Measurements from ENCODE around the gene PPP1R14D.

The PPP1R14D gene

DNA sequence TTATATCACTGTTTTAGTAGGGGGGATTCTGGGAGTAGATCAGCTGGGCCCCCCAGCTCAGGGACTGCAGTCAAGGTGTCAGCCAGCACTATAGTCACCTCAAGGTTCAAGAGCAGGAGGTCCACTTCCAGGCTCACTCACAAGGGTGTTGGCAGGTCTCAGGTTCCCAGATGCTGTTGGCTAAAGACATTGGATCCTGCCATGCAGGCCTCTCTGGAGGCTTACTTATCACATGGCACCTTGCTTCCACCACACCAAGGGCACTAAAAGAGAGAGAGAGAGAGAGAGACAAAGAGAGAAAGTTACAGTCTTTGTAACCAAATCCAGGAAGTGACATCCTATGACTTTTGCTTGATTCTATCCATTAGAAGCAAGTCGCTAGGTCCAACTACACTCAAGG lies 7.5 kb upstream of the PPP1R14D start:
- Histone ChIP-seq H3K4me1 (ENCODE audit: control insufficient read depth, insufficient read depth, low read length, unreplicated experiment) (peaks cover 6% of the 10 kb centered on the region), H3K79me2 (ENCODE audit: control insufficient read depth, insufficient read depth, low read length, unreplicated experiment) (no peaks in the 10 kb centered on the region), H3K27me3 (ENCODE audit: insufficient read depth, low read length) (no peaks in the 10 kb centered on the region), H3K27ac (ENCODE audit: low read depth, low read length) (no peak overlapping the region), H2AFZ (ENCODE audit: low read length, unreplicated experiment) (no peak overlapping the region), H3K4me3 (ENCODE audit: low read depth, low read length) (no peak overlapping the region), H3K36me3 (ENCODE audit: insufficient read depth, low read length) (no peaks in the 10 kb centered on the region)

DNA sequence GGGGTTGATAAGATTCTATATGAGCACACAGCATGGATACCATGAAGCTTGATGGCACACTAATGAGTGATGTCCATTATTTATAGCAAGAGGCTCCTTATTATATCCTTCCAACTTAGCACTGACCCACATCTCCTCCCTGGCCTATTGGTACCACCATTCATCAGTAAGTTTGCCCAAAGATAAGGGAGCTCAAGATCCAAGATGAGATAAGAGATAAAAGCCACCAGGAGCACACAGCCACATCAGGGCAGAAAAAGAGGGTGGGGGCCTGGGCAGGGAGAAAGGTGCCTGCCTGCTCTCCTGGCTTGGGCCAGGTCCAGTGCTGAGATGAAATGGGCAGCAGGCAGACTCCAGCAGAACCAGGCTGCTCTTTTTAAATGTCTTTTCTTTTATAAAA lies 4.4 kb upstream of the PPP1R14D start:
- H3K4me3 ChIP-seq (ENCODE audit: low read depth, low read length) = no peak overlapping the region
- H3K27ac ChIP-seq (ENCODE audit: low read depth, low read length) = no peak overlapping the region
- no peaks in the 10 kb centered on the region for H3K79me2 ChIP-seq (ENCODE audit: control insufficient read depth, insufficient read depth, low read length, unreplicated experiment)
- H2AFZ ChIP-seq (ENCODE audit: low read length, unreplicated experiment) = no peak overlapping the region
- H3K36me3 ChIP-seq (ENCODE audit: insufficient read depth, low read length) = no peaks in the 10 kb centered on the region
- H3K4me1 ChIP-seq (ENCODE audit: control insufficient read depth, insufficient read depth, low read length, unreplicated experiment) = peaks cover 6% of the 10 kb centered on the region
- H3K27me3 ChIP-seq (ENCODE audit: insufficient read depth, low read length) = no peaks in the 10 kb centered on the region

DNA sequence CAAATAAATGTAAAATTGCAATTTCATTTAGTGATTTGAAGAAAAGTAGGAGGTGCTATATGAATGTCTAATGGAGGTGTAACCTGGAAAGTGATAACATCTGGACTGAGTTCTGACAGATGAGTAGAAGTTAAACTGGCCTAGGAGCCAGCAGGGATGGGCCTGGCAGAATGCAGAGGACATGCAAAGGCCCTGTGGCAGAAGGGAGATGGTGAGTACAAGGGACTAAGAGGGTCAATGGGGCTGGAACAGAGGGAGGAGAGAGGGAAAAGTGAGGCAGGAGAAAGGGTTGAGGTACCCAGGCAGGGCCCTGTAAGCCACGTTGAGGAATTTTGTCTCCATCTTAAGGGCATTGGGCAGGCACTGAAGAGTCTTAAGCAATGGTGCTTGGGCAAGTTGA lies 3.4 kb upstream of the PPP1R14D start:
- Histone ChIP-seq H3K27me3 (ENCODE audit: insufficient read depth, low read length) (no peaks in the 10 kb centered on the region), H3K36me3 (ENCODE audit: insufficient read depth, low read length) (no peaks in the 10 kb centered on the region), H3K4me3 (ENCODE audit: low read depth, low read length) (no peak overlapping the region), H3K79me2 (ENCODE audit: control insufficient read depth, insufficient read depth, low read length, unreplicated experiment) (no peaks in the 10 kb centered on the region), H2AFZ (ENCODE audit: low read length, unreplicated experiment) (no peak overlapping the region), H3K4me1 (ENCODE audit: control insufficient read depth, insufficient read depth, low read length, unreplicated experiment) (peaks cover 6% of the 10 kb centered on the region), H3K27ac (ENCODE audit: low read depth, low read length) (no peak overlapping the region)

DNA sequence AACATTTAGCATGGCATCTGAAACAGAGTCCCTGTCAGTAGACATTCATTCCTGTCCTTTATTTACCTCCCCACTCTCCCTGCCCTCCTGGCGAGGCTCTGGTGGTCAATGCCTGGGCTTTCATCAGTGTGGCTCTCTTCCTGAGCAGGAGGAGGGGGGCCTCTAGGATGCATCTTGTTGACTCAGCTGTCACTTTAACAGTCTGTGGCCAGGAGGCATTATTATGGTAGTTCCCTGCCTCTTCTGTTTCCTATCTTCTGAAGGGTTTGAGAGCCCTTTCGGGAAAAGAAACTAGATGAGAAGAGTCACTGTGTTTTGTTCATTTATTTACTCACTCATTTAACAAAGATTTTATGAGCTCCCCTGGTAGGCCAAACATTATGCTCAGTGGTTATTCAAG lies 2.4 kb upstream of the PPP1R14D start:
- peaks cover 6% of the 10 kb centered on the region for H3K4me1 ChIP-seq (ENCODE audit: control insufficient read depth, insufficient read depth, low read length, unreplicated experiment)
- no peaks in the 10 kb centered on the region for H3K79me2 ChIP-seq (ENCODE audit: control insufficient read depth, insufficient read depth, low read length, unreplicated experiment)
- H3K4me3 ChIP-seq (ENCODE audit: low read depth, low read length) = no peak overlapping the region
- H2AFZ ChIP-seq (ENCODE audit: low read length, unreplicated experiment) = peak overlapping the region; percentile 5
- no peaks in the 10 kb centered on the region for H3K36me3 ChIP-seq (ENCODE audit: insufficient read depth, low read length)
- no peaks in the 10 kb centered on the region for H3K27me3 ChIP-seq (ENCODE audit: insufficient read depth, low read length)
- H3K27ac ChIP-seq (ENCODE audit: low read depth, low read length) = no peak overlapping the region

DNA sequence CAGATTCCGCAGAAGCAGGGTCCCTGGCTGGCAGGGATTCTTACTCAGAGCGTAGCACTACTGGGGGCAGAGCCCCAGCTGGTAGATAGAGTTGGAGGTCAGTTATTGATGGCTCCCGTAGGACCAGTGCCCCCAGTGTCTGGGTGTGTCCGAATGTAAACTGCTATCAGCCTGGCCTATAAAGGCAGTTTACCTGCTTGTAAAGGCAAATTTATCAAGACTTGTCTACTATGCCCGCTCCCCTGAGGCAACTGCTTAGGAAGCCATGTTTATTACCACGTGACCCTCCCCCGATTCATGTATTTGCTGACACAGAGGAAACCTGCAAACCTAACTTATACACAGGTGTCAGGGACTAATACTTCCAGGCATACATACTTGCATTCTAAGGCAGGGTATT lies 607 bp upstream of the PPP1R14D start:
- no peaks in the 10 kb centered on the region for H3K4me1 ChIP-seq (ENCODE audit: control insufficient read depth, insufficient read depth, low read length, unreplicated experiment)
- no peaks in the 10 kb centered on the region for H3K36me3 ChIP-seq (ENCODE audit: insufficient read depth, low read length)

DNA sequence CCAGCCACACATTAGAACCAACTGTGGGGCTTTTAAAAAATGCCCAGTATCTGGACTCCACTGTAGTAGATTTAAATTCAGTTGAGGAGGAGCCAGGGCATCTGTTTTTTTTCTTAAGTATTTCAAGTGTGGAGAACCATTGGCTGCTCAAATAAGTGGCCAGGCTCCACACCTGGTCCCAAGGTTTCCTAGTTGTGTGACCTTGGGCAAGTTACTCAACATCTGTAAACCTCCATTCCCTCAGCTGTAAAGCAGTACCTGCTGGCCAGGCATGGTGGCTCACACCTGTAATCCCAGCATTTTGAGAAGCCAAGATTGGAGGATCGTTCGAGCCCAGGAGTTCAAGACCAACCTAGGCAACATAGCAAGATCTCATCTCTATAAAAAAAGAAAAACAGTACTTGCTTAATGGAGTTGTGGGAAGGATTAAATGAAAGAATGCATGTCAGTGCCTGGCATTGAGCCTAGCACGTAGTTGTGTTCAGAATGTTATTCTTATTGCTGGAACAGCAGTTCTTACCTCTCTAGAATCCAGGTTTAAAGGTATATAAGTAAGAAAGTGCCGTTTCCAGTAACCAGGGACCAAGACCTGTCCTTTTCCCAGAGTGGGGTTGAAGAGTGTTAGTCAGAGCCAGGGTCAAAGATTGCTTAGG lies 2.0 kb downstream of the PPP1R14D start:
- no peaks in the 10 kb centered on the region for H3K4me1 ChIP-seq (ENCODE audit: control insufficient read depth, insufficient read depth, low read length, unreplicated experiment)
- no peaks in the 10 kb centered on the region for H3K79me2 ChIP-seq (ENCODE audit: control insufficient read depth, insufficient read depth, low read length, unreplicated experiment)
- no peak overlapping the region for H2AFZ ChIP-seq (ENCODE audit: low read length, unreplicated experiment)
- H3K36me3 ChIP-seq (ENCODE audit: insufficient read depth, low read length) = no peaks in the 10 kb centered on the region
- H3K4me3 ChIP-seq (ENCODE audit: low read depth, low read length) = no peak overlapping the region
- no peak overlapping the region for H3K27ac ChIP-seq (ENCODE audit: low read depth, low read length)
- no peaks in the 10 kb centered on the region for H3K27me3 ChIP-seq (ENCODE audit: insufficient read depth, low read length)

More for the DNA sequence above, 607 bp upstream of the PPP1R14D start:
- H3K27me3 ChIP-seq (ENCODE audit: insufficient read depth, low read length) = no peaks in the 10 kb centered on the region
- H3K27ac ChIP-seq (ENCODE audit: low read depth, low read length) = no peak overlapping the region
- no peaks in the 10 kb centered on the region for H3K79me2 ChIP-seq (ENCODE audit: control insufficient read depth, insufficient read depth, low read length, unreplicated experiment)
- H2AFZ ChIP-seq (ENCODE audit: low read length, unreplicated experiment) = no peak overlapping the region
- H3K4me3 ChIP-seq (ENCODE audit: low read depth, low read length) = no peak overlapping the region

DNA sequence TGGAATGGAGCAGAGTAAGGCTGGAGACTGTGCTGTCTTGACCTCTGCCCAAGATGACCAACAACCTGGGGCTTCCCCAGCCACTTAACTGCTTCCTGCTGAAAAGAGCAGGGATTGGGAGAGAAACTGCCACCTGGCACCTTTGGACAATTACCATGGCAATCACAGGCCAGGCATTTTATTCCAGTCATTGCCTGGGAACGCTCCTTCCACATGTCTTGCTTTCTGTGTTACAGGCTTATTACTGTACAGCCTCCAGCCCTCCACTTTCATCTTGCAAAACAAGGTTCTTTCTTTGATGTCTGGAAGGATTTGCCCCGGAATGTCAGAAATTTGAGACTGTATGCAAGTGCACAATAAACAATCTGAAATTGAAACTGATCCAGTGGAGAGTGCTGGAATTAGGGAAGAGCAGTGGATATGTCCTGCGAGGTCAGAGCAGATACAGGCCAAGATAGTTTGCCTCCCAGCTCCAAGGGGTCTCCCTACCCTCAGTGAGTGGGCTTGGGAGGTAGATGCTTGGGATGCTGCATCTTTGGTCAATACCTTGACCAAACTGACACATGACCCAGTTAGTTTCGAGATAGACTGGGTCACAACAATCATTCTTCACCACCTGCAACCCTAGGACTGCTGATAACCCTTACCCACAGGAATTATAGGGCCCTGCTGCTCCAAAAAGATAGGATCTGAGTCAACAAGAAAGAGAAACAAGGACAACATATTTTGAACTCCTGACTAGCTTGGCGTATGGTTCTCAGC lies 2.7 kb downstream of the PPP1R14D start:
- no peaks in the 10 kb centered on the region for H3K4me1 ChIP-seq (ENCODE audit: control insufficient read depth, insufficient read depth, low read length, unreplicated experiment)
- H3K4me3 ChIP-seq (ENCODE audit: low read depth, low read length) = no peak overlapping the region
- no peaks in the 10 kb centered on the region for H3K36me3 ChIP-seq (ENCODE audit: insufficient read depth, low read length)
- no peaks in the 10 kb centered on the region for H3K79me2 ChIP-seq (ENCODE audit: control insufficient read depth, insufficient read depth, low read length, unreplicated experiment)
- H3K27ac ChIP-seq (ENCODE audit: low read depth, low read length) = no peak overlapping the region
- no peaks in the 10 kb centered on the region for H3K27me3 ChIP-seq (ENCODE audit: insufficient read depth, low read length)
- no peak overlapping the region for H2AFZ ChIP-seq (ENCODE audit: low read length, unreplicated experiment)

DNA sequence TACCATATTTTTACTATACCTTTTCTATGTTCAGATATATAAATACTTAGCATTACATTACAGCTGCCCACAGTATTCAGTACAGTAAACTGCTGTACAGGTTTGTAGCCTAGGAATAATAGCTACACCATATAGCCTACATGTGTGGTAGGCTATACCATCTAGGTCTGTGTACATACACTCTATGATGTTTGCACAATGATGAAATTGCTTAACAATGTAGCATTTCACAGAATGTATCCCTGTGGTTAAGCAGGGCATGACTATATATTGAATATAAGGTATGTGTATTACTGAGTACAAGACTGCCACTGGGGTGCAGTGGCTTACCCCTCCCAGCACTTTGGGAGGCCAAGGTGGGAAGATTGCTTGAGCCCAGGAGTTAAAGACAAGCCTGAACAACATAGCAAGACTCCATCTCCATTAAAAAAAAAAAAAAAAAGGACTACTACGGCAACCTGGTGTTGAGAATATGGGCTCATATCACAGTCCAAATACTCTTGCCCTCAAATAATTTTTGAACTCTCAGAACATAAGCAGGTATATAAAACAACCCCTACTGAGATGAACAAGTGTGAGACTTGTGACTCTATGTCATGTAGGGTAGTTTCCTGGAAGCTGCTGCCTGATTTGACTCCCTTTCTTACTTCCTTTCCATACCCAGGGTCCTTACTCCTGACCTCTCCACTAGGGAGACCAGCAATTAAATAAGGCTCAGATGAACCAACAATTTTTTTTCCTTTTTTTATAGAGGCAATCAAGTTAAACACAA lies 4.8 kb downstream of the PPP1R14D start:
- Histone ChIP-seq H3K79me2 (ENCODE audit: control insufficient read depth, insufficient read depth, low read length, unreplicated experiment) (no peaks in the 10 kb centered on the region), H3K4me1 (ENCODE audit: control insufficient read depth, insufficient read depth, low read length, unreplicated experiment) (no peaks in the 10 kb centered on the region)

DNA sequence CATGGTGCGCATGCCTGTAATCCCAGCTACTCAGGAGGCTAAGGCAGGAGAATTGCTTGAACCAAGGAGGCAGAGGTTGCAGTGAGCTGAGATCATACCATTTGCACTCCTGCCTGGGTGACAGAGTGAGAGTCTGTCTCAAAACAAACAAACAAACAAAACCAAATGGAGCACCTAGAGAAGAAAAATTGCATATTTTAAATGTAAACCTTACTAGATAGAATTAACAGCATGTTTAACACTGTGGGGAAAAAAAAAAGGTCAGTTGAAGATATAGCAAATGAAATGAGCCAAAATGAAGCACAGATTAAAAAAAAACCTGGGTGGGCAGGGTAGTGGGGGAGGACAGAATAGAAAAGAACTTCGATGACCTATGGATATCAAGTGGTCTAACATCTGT lies 7.3 kb downstream of the PPP1R14D start:
- no peaks in the 10 kb centered on the region for H3K36me3 ChIP-seq (ENCODE audit: insufficient read depth, low read length)
- no peaks in the 10 kb centered on the region for H3K27me3 ChIP-seq (ENCODE audit: insufficient read depth, low read length)
- no peak overlapping the region for H3K27ac ChIP-seq (ENCODE audit: low read depth, low read length)
- no peak overlapping the region for H3K4me3 ChIP-seq (ENCODE audit: low read depth, low read length)
- no peaks in the 10 kb centered on the region for H3K4me1 ChIP-seq (ENCODE audit: control insufficient read depth, insufficient read depth, low read length, unreplicated experiment)
- H2AFZ ChIP-seq (ENCODE audit: low read length, unreplicated experiment) = no peak overlapping the region
- H3K79me2 ChIP-seq (ENCODE audit: control insufficient read depth, insufficient read depth, low read length, unreplicated experiment) = no peaks in the 10 kb centered on the region

More for the DNA sequence above, 4.8 kb downstream of the PPP1R14D start:
- Histone ChIP-seq H3K27me3 (ENCODE audit: insufficient read depth, low read length) (no peaks in the 10 kb centered on the region), H3K36me3 (ENCODE audit: insufficient read depth, low read length) (no peaks in the 10 kb centered on the region), H2AFZ (ENCODE audit: low read length, unreplicated experiment) (no peak overlapping the region), H3K4me3 (ENCODE audit: low read depth, low read length) (no peak overlapping the region), H3K27ac (ENCODE audit: low read depth, low read length) (no peak overlapping the region)

DNA sequence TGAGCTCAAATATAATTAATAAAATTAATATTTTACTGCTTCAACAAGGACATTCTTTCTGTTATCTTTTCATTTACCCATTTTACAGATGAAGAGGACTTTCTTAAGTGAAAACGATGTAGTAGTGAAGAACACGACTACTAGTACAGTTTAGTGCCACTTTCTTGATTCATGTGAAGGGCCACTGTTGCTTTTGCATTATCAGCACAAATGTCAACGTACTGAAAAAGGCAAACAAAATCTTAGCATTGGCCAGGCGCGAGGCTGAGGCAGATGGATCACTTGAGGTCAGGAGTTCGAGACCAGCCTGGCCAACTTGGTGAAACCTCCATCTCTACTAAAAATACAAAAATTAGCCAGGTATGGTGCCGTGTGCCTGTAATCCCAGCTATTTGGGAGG lies 9.5 kb downstream of the PPP1R14D start:
- Histone ChIP-seq H3K4me1 (ENCODE audit: control insufficient read depth, insufficient read depth, low read length, unreplicated experiment) (no peaks in the 10 kb centered on the region), H2AFZ (ENCODE audit: low read length, unreplicated experiment) (no peak overlapping the region)

More for the DNA sequence above, 9.5 kb downstream of the PPP1R14D start:
- Histone ChIP-seq H3K4me3 (ENCODE audit: low read depth, low read length) (no peak overlapping the region), H3K27ac (ENCODE audit: low read depth, low read length) (no peak overlapping the region), H3K79me2 (ENCODE audit: control insufficient read depth, insufficient read depth, low read length, unreplicated experiment) (no peaks in the 10 kb centered on the region), H3K36me3 (ENCODE audit: insufficient read depth, low read length) (no peaks in the 10 kb centered on the region), H3K27me3 (ENCODE audit: insufficient read depth, low read length) (no peaks in the 10 kb centered on the region)
